PC-9 (cell line): Measurements from ENCODE around the gene HIPK4. TPM values are rescaled to one million over a fixed set of nuclear protein-coding genes. Genes with fewer than 3 reads are reported as not detected.

Experiments
- BruUV-seq: library from RNA; stranded (reverse); fragments of 400-500 nt; replicated peaks from 2 replicates; lab custom pipeline; 2021; lab: Mats Ljungman, UMichigan
- CTCF ChIA-PET: fragments of 300-600 bp; sonication (Branson Sonifier 250); formaldehyde crosslinking; loops from one replicate; lab custom pipeline; 2022; ENCODE audit warnings: antibody characterized with exemption; lab: Charles Lee
- POLR2A ChIA-PET: fragments of 300-600 bp; sonication (Branson Sonifier 250); formaldehyde crosslinking; loops from one replicate; lab custom pipeline; 2022; ENCODE audit warnings: antibody characterized with exemption; ENCODE audit not compliant: unreplicated experiment; lab: Charles Lee
- DNase-seq, 2 experiments: peaks; one replicate each; pipeline versions ENCODE4 v3.0.0 to v3.0.0-alpha.2; 2015 to 2022; ENCODE audit warnings: mixed read lengths in 1 of 2
- H2AFZ ChIP-seq: fragments of 200-600 bp; sonication (generic); 2 replicates; pipeline ENCODE4 v1.8.1; 2017; ENCODE audit warnings: antibody characterized with exemption
- H3F3A ChIP-seq: fragments of 200-600 bp; sonication (generic); 2 replicates; pipeline ENCODE4 v1.8.1; 2017; ENCODE audit warnings: antibody characterized with exemption, mild to moderate bottlenecking, low read depth; ENCODE audit not compliant: insufficient read depth
- H3K27ac ChIP-seq: fragments of 200-600 bp; sonication (generic); 2 replicates; pipeline ENCODE4 v1.6.1; 2016; ENCODE audit warnings: mixed run types
- H3K27me3 ChIP-seq: fragments of 200-600 bp; sonication (generic); 2 replicates; pipeline ENCODE4 v1.6.1; 2016; ENCODE audit warnings: low read depth, mixed run types; ENCODE audit not compliant: insufficient read depth
- H3K36me3 ChIP-seq: fragments of 200-600 bp; sonication (generic); 2 replicates; pipeline ENCODE4 v1.6.1; 2016; ENCODE audit warnings: low read depth, mixed run types
- H3K4me1 ChIP-seq: fragments of 200-600 bp; sonication (generic); replicated peaks from 2 replicates; pipeline ENCODE4 v1.6.1; 2016; ENCODE audit warnings: mixed run types; ENCODE audit not compliant: insufficient read depth
- H3K4me2 ChIP-seq: fragments of 200-600 bp; sonication (generic); 2 replicates; pipeline ENCODE4 v1.6.1; 2017; ENCODE audit warnings: mixed run types
- H3K4me3 ChIP-seq: fragments of 200-600 bp; sonication (generic); 2 replicates; pipeline ENCODE4 v1.6.1; 2016; ENCODE audit warnings: mixed run types
- H3K79me2 ChIP-seq: fragments of 200-600 bp; sonication (generic); 2 replicates; pipeline ENCODE4 v1.6.1; 2017; ENCODE audit warnings: low read depth, mixed run types
- H3K9me2 ChIP-seq: fragments of 200-600 bp; sonication (generic); 2 replicates; pipeline ENCODE4 v1.8.1; 2017; ENCODE audit warnings: mild to moderate bottlenecking; ENCODE audit not compliant: insufficient read depth
- H3K9me3 ChIP-seq: fragments of 200-600 bp; sonication (generic); 2 replicates; pipeline ENCODE4 v1.8.1; 2016; ENCODE audit warnings: low read depth; ENCODE audit not compliant: insufficient read depth
- H4K20me1 ChIP-seq: fragments of 200-600 bp; sonication (generic); 2 replicates; pipeline ENCODE4 v1.8.1; 2017; ENCODE audit not compliant: insufficient read depth
- EZH2 ChIP-seq: fragments of 200-600 bp; sonication (generic); IDR thresholded peaks from 2 replicates; pipeline ENCODE4 v1.8.0; 2017; ENCODE audit warnings: antibody characterized with exemption, low read depth
- intact Hi-C: fragments of 100-400 bp; cut with micrococcal nuclease; formaldehyde crosslinking; loops from one replicate; pipeline ENCODE4 v1.10.0; 2022; ENCODE audit not compliant: unreplicated experiment
- total RNA-seq: library from RNA; stranded (reverse); gene quantifications from 2 replicates; pipeline ENCODE4 v1.2.3, GENCODE V29; 2021
- TF ChIP-seq, protein P1 (sequence below): fragments of 200-600 bp; sonication (generic); conservative IDR thresholded peaks from 2 replicates; pipeline ENCODE4 v1.6.1; 2017; ENCODE audit warnings: mixed run types, antibody characterized with exemption, mild to moderate bottlenecking, moderate library complexity

HIPK4 gene
- total RNA-seq, 1 experiment from 2014 or later: 0.37 TPM

GRCh38 chr19:40389404-40390083 lies 437 bp downstream of the HIPK4 start:
- intact Hi-C loops: loop anchor here (5.0 to 10.0 kb wide), 2 partner anchors 42 to 135 kb away; partner anchors contain the start of genes C19orf47 and PLD3

GRCh38 chr19:40388481-40388880 lies 1.5 kb downstream of the HIPK4 start:
- no TSS peak for BruUV-seq
- Histone ChIP-seq H4K20me1 (no peaks in the 10 kb centered on the region), H3K4me1 (peaks cover 16% of the 10 kb centered on the region), H3K9me2 (no peaks in the 10 kb centered on the region), H3K4me3 (no peak overlapping the region), H3K4me2 (no peak overlapping the region), H3K36me3 (no peaks in the 10 kb centered on the region), H3K79me2 (no peaks in the 10 kb centered on the region), H2AFZ (no peak overlapping the region), H3K27ac (no peak overlapping the region), H3K27me3 (no peaks in the 10 kb centered on the region), H3K9me3 (no peaks in the 10 kb centered on the region), H3F3A (no peaks in the 10 kb centered on the region; the same call in 1 of the 2 replicates)
- no peak for DNase-seq
- ChIA-PET POLR2A (interaction anchor here (0.6 kb wide), 1 partner anchor 197 kb away, joined by 7 read pairs; no protein-coding TSS in a partner anchor), CTCF (no interaction called here)
- intact Hi-C loops: no loop called here
- TF ChIP-seq, protein P1, sequence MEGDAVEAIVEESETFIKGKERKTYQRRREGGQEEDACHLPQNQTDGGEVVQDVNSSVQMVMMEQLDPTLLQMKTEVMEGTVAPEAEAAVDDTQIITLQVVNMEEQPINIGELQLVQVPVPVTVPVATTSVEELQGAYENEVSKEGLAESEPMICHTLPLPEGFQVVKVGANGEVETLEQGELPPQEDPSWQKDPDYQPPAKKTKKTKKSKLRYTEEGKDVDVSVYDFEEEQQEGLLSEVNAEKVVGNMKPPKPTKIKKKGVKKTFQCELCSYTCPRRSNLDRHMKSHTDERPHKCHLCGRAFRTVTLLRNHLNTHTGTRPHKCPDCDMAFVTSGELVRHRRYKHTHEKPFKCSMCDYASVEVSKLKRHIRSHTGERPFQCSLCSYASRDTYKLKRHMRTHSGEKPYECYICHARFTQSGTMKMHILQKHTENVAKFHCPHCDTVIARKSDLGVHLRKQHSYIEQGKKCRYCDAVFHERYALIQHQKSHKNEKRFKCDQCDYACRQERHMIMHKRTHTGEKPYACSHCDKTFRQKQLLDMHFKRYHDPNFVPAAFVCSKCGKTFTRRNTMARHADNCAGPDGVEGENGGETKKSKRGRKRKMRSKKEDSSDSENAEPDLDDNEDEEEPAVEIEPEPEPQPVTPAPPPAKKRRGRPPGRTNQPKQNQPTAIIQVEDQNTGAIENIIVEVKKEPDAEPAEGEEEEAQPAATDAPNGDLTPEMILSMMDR: no peak
- TF ChIP-seq EZH2: no peak

More at GRCh38 chr19:40389404-40390083, 437 bp downstream of the HIPK4 start:
- H3K27ac ChIP-seq: no peak overlapping the region
- H3K36me3 ChIP-seq: no peaks in the 10 kb centered on the region
- no peaks in the 10 kb centered on the region for H4K20me1 ChIP-seq
- peaks cover 18% of the 10 kb centered on the region for H3K4me1 ChIP-seq
- H3K9me3 ChIP-seq: no peaks in the 10 kb centered on the region
- BruUV-seq: no TSS peak
- H3K27me3 ChIP-seq: no peaks in the 10 kb centered on the region
- ChIA-PET CTCF (no interaction called here), POLR2A (no interaction called here)
- H2AFZ ChIP-seq: no peak overlapping the region
- no peak overlapping the region for H3K4me3 ChIP-seq
- H3K9me2 ChIP-seq: no peaks in the 10 kb centered on the region
- TF ChIP-seq, protein P1: no peak
- no peak for TF ChIP-seq EZH2
- no peak for DNase-seq
- H3K4me2 ChIP-seq: no peak overlapping the region
- H3K79me2 ChIP-seq: no peaks in the 10 kb centered on the region
- no peaks in the 10 kb centered on the region; the same call in 1 of the 2 replicates for H3F3A ChIP-seq

DNA sequence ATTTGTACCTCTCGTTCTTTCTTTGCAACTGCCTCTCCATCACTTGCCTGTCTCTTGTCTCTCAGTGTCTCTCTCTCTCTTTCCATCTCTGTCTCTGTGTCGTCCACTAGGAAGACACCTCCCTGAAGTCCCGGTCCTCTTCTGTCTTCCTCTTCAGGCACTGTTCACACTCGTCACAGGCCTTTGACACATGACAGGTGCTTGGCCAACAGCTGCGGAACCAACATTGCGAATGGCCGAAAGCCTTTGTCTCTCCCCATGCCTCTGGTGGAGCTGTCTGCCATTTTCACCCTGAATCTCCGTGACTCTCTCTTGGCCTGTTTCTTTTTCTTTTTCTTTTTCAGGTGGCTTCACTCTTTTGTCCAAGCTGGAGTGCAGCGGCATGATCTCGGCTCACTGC lies 2.8 kb downstream of the HIPK4 start:
- POLR2A ChIA-PET: interaction anchor here (0.6 kb wide), 1 partner anchor 39 kb away, joined by 6 read pairs; no protein-coding TSS in a partner anchor

More for the DNA sequence above, 2.8 kb downstream of the HIPK4 start:
- Histone ChIP-seq H3K79me2 (no peaks in the 10 kb centered on the region), H3K4me2 (no peak overlapping the region), H3F3A (no peaks in the 10 kb centered on the region; the same call in 1 of the 2 replicates), H3K27ac (no peak overlapping the region), H3K27me3 (no peaks in the 10 kb centered on the region), H3K4me3 (no peak overlapping the region), H3K36me3 (no peaks in the 10 kb centered on the region), H2AFZ (no peak overlapping the region), H4K20me1 (no peaks in the 10 kb centered on the region), H3K9me2 (no peaks in the 10 kb centered on the region), H3K4me1 (peaks cover 3% of the 10 kb centered on the region), H3K9me3 (no peaks in the 10 kb centered on the region)
- no peak for DNase-seq
- CTCF ChIA-PET: no interaction called here
- intact Hi-C loops: no loop called here
- no TSS peak for BruUV-seq
- TF ChIP-seq EZH2: no peak
- TF ChIP-seq, protein P1: no peak
